ENCODE measurements around the gene PCTP.

Gene PCTP

DNA sequence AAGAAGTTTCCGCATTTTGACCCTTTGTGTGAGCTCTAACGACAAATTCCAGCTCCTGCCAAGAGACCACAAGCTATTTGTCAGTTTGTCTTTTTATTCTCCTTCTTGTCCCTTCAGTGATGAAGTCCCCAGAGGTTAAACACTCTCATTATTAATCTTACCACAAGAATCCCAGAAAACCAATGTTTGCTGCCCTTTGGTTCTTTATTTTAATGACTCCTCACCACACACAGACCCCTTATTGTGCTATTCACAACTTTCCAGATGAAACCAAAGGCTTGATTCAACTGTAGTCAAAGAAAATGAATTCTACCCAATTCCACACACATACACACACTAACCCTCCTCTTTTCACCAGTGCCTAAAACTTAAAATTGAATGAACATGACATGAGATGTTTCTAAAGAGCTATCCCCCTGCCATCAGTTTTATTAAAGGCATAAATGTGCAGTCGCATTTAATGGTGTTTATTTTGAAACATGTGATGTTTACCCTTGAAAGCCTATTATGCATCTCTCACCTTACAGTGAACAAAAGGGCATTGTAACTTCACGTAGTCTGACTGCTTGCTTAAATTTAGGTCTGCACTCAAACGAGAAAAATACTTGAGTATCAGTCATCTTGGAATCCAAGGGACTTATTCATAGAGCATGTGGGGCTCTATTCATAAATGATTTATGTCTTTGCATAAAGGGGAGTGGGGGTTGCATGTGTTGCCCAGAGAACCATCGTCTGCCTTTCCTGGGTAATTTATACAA, 44.1 kb downstream of the PCTP start:
- no peak for DNase-seq (ENCODE audit: low read depth in 2 of 2)

DNA sequence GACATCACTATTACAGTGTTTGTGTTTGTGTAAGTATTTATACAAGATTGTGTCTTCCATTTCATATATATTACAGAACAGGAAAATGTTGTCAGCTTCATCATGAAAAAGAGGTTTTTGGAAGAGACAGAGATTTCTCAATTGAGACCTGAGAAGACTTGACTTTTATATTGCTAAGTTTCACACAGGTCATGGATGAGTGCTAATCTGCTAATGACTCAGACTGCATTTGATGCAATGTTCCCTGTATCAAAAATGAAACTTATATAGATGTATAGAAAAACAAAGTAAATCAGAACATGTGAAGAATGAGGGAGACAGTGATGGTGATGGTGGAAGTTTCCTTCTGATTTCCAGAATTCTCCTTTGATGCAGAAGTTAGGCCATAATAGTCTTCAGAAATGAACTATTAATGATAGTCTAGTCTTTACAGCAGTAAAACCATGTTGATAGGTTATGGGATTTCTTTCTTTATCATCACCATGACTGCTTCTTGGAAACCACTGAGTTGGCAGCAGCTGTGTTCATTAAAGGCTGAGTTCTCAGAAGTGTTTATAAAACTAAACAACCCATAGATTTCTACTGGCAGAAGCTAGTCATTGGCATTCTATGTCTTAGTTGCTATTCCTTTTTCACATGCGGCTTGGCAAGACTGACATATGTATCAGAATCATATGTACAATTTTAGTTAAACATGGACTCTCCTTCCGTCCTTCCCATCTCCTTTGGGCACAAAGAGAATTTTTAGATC, 56.1 kb downstream of the PCTP start:
- no peak for DNase-seq (ENCODE audit: low read depth in 2 of 2)

DNA sequence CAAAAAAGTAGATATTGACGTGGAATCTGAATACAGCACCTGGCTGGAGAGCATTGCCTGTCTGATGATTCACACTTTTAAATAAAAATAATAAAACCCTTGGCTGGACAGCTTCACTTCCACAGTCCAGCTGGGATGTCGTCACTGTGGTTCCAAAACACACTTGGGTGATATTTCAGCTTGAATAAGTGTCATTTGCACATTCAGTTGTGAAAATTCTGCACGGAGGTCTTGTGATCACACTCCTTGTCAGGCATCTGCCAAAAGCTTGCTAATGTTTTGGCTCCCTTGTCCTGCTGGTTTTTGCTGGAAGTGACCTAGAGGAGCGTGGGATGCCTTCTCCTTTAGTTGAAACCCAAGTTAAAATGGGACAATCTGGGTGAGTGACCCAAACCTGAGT, 60.7 kb downstream of the PCTP start:
- DNase-seq (ENCODE audit: low read depth in 2 of 2), result no peak

DNA sequence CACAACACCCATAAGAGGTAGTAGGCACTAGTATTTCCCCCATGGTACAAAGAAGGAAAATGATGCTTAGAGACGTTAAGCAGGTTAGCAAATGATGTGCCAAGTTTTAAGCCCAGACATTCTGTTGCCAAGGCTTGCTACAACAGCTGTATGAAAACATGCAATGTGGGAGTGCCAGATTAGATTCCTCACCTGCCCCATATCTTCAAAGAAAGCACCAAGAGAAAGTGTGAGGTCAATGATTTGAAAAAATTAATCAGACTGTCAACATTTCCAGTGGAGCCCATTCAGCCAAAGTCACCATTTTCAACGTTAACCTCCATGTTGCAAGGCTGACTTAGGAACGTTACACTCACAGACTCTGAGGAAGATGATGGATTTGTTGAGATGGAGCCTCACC, 61.5 kb downstream of the PCTP start:
- DNase-seq (ENCODE audit: low read depth in 2 of 2), result no peak

DNA sequence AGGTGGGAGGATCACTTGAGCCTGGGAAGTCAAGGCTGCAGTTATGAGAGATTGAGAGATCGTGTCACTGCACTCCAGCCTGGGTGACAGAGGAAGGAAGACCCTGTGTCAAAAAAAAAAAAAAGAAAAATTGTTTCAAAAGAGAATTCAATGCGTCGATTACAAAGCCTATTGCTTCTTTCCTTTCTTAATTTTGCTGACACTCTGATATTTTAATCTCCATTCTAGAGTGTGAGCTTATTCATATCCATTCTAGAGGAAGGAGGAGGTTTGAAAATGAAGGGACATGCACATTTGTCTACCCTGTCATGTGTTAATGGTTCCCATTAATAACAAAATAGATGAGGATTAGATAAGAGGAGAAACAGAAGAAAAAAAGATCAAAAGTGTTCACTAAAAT, 63.1 kb downstream of the PCTP start:
- DNase-seq (ENCODE audit: low read depth in 2 of 2), result no peak

DNA sequence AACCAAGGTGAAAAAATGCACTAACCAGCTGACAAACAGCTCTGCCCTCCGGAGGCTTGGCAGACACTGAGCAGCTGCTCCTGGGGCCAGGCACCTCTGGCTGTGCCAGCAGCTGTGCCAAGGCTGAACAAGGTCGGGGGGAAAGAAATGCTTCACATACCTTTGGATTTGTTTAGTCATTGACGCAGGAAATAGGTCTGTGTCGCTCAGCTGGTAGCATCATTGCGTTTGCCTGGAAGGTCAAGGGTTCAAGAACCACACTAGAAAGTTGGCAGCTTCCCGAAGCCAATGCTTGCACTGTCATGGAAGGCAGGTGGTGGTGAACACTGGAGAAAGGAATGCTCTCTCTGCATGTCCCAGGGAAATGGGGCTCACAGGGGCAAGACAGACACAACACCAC, 63.5 kb downstream of the PCTP start:
- no peak for DNase-seq (ENCODE audit: low read depth in 2 of 2)

DNA sequence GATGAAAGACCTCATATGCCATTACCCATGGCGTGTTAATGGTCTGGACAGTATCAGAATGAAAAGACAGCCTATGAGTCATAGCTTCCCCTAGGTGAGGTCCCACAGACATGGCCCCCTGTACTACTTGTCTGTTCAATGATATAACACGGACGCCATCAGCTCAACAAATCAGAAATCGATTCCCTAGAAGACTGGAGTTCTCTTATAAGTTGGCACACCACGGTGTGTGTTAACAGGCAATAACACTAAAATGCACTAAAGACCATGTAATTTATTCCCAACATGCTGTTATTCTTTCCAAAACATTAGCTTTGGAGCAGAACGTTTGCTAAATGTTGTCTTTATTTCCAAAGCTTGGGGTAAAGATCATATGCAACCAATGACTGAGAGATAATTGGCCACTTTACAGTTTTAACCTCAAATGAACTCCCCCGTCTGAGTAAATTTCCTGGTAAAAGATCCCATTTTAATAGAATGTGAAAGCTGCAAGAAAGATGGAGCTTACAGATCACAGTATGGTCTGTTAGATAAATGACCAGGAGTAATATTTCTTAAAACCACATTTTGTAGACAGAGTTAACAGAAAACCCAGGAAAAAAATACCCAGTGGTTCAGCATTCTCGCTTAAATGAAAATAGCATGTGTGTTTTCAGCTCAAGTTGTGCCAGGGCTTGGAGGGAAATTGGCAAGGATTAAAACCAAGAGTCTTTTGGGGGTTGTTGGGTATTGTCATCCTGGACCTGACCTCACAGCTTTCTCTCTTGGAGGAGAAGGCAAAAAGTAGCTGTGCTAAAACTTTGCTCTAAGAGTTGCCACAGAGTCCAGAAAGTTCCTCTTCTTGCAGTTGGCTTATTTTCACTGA, 65.9 kb downstream of the PCTP start:
- no peak for DNase-seq (ENCODE audit: low read depth in 2 of 2)

DNA sequence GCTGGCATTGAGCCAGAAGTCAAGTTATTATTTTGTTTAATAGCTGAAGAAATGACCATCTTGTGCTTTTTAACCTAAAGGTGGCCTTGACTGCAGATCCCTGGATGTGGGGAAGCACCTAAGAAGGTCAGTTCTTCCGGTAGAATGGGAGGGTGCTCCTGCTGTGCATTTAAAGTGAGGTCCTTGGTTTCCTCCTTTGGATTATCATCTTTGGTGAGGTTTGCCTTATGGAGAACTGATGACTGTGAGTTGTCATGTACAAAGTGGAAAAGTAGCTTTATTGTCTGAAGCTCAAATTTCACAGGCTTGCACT, 66.5 kb downstream of the PCTP start:
- DNase-seq (ENCODE audit: low read depth in 2 of 2), result no peak

DNA sequence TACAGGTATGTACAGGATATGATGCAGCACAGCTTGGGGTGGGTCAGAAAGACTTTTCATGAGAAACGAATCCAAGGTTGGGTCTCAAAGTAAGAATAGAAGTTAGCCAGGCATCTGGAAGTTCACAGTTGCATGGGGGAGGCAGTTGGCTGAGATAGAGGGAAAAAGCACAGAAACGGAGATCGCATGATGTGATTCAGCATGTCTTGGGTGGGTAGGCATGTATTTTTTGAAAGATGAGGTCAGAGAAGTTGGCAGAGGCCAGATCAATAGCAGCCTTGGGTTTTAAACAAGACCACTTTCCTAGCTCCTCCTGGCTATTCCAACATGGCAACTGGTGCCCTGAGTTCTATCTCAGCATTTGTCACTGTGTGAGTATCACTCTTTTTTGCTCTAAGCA, 67.2 kb downstream of the PCTP start:
- no peak for DNase-seq (ENCODE audit: low read depth in 2 of 2)

DNA sequence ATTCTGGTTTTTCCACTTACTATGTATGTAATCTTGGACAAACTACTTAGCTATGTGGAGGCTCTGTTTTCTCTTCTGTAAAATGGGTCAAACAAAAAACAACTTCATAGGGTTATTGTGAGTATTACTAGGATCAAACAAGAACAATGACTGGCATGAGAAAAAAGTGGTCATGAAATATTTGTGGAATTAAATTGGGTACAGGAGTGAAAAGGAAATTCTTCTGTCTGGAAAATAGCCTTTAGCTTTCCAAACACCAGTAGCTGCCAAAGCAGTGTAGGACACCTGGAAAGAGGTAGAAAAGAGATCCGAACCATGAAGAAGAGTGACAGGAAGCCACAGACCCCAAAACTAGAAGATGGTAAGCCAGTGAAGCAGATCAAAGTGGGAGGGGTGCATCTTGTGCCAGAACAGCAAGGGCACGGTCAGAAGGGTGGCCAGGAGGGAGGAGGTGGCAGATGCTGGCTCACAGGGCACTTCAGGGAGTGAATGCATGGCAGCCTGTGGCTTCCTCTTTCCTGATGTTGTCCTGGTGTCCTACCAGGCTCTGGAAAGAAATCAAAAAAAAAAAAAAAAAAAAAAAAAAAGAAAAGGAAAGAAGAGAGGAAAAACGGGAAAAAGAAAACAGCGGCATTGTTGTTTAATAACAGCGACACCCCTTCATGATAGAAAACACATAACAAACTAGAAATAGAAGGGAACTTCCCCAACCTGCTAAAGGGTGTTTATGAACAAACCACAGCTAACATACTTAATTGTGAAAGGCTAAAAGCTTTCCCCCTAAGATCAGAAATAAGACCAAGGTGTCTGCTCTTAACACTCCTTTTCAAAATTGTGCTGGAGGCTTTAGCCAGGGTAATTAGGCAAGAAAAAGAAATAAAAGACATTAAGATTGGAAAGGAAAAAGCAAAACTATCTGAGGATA, 67.9 kb downstream of the PCTP start:
- DNase-seq (ENCODE audit: low read depth in 2 of 2), result no peak

DNA sequence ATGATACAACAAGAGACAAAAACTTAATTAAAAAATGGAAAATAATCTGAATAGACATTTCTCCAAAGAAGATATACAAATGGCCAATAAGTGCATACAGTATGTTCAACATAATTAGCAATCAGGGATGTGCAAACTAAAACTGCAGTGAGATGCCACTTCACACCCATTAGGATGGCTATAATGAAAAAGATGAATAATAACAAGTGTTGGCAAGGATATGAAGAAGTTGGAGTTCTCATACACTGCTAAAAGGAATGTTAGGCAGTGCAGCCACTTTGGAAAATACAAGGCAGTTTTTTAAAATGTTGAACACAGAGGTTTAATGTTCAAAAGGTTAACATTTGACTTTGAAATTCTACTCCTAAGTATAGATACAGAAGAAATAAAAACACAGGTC, 69.8 kb downstream of the PCTP start:
- no peak for DNase-seq (ENCODE audit: low read depth in 2 of 2)

DNA sequence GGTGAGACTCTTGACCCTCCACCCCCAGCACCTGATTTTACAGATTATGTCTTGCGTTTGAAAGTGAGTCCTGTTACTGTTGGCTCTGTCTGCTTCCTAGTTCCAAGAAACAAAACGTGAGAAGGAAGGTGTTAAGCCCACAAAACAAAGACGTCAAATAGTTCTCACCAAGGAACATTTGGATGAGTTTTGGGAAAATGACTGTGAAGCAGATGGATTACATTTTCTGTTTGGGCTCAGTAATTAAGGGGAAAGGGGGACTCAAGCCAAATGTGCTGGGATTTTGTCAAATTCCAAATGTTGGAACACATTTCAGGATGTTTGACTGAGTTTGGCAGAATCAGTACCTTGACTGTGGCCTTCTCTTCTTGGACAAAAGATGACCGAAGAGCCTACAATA, 71.2 kb downstream of the PCTP start:
- DNase-seq (ENCODE audit: low read depth in 2 of 2), result no peak

DNA sequence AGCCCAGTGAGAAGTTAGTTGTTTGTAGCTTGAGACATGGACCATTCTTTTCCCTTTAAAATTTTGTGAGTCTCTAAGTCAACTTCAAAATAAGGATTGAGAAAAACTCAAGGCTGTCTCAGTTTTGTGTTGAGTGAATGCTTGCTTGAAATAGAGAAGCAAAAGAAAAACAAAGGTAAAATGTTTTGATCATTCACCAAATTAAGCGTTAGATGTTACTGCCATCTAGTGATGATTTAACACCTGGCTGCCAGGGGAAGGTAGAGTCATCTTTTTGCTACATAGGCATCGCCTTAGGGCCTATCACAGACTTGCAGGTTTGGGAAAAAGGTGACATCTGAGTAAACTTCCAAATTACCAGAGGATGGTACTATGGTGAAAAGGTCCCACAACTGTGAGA, 74.4 kb downstream of the PCTP start:
- DNase-seq (ENCODE audit: low read depth in 2 of 2), result no peak
